Epithelial cell of esophagus (primary cell): ENCODE results near the gene BBOX1.
"Not testable (repeated sequence)": the region's sequence is repeated elsewhere in the genome, so short reads cannot be mapped to it uniquely, and the experiment has no call there.

Source experiments
- DNase-seq: peaks from one replicate; pipeline ENCODE4 v3.0.0; 2010; ENCODE audit warnings: low read depth
- H3K4me3 ChIP-seq: 2 replicates; pipeline ENCODE4 v1.5.1; 2011; ENCODE audit warnings: mild to moderate bottlenecking, low read length, control low read depth
- TF ChIP-seq, protein P1 (sequence below): IDR thresholded peaks from 2 replicates; pipeline ENCODE4 v1.5.1; 2011; ENCODE audit warnings: low read depth, mild to moderate bottlenecking, low read length, control low read depth, inconsistent platforms; ENCODE audit not compliant: insufficient read depth; ENCODE audit errors: missing control alignments

Gene BBOX1

GRCh38 chr11:27130806-27131205 lies 90.2 kb downstream of the BBOX1 start:
- no peak for DNase-seq
- H3K4me3 ChIP-seq, result no peak overlapping the region
- TF ChIP-seq, protein P1, sequence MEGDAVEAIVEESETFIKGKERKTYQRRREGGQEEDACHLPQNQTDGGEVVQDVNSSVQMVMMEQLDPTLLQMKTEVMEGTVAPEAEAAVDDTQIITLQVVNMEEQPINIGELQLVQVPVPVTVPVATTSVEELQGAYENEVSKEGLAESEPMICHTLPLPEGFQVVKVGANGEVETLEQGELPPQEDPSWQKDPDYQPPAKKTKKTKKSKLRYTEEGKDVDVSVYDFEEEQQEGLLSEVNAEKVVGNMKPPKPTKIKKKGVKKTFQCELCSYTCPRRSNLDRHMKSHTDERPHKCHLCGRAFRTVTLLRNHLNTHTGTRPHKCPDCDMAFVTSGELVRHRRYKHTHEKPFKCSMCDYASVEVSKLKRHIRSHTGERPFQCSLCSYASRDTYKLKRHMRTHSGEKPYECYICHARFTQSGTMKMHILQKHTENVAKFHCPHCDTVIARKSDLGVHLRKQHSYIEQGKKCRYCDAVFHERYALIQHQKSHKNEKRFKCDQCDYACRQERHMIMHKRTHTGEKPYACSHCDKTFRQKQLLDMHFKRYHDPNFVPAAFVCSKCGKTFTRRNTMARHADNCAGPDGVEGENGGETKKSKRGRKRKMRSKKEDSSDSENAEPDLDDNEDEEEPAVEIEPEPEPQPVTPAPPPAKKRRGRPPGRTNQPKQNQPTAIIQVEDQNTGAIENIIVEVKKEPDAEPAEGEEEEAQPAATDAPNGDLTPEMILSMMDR, result no peak

DNA sequence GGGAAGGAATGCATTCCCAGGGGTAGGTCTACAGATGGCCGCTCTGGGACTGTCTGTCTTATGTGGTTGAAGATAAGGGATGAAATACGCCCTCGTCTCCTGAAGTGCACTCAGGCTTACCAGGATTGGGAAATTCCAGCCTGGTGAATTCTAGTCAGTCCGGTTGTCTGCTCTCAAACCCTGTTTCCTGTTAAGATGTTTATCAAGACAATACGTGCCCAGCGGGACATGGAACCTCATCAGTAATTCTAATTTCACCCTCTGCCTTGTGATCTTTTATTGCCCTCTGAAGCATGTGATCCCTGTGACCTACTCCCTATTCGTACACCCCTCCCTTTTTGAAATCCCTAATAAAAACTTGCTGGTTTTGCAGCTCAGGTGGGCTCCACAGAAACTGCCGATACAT lies 95.3 kb downstream of the BBOX1 start:
- H3K4me3 ChIP-seq, DNase-seq: not testable (repeated sequence)

- TF ChIP-seq, protein P1, result no peak
- no peak overlapping the region for H3K4me3 ChIP-seq
Observed at GRCh38 chr11:27138716-27139115, 98.1 kb downstream of the BBOX1 start.

GRCh38 chr11:27139742-27140367 lies 99.2 kb downstream of the BBOX1 start:
- no peak for DNase-seq

More at GRCh38 chr11:27138716-27139115, 98.1 kb downstream of the BBOX1 start:
- no peak for DNase-seq

GRCh38 chr11:27141576-27141975 lies 101.0 kb downstream of the BBOX1 start:
- no peak overlapping the region for H3K4me3 ChIP-seq
- TF ChIP-seq, protein P1, result no peak
- DNase-seq, result no peak

More at GRCh38 chr11:27139742-27140367, 99.2 kb downstream of the BBOX1 start:
- H3K4me3 ChIP-seq, result no peak overlapping the region
- TF ChIP-seq, protein P1, result no peak

DNA sequence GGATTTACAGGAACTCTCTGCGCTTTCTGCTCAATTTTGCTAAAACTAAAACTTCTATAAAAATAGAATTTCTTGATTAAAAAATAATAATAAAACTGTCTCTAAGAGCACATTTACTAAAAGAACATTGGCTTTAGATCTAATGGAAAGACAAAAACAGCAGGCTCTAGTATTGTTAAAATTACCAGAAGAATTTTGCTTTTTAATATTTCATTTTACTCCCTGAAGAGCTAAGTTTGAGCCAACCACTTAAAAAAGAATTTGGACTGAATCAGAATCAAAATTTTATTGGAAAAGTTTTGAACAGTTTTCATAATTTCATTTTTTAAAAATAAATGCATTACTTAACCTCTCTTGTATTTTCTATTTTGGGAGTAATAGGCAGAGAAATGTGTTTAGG lies 107.3 kb downstream of the BBOX1 start:
- TF ChIP-seq, protein P1, result no peak
- no peak overlapping the region for H3K4me3 ChIP-seq
- DNase-seq, result no peak

DNA sequence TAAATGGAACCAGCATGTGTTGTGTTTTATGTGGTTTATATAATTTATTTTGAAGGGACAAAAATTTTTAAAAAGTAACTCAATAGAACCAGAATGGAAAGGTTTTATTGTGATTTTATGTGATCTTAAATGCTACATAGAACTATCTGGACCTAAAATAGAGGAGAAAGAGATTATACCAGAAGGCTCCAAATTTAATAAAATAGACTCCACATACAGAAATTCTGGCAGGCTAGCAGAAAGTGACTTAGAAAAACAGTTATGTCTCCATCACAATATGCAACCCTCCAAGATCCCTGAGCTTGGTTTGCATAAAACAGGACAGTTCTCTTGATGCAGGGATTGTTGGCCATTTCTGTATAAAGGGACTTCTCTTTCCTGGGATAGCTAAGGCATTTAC lies 107.9 kb downstream of the BBOX1 start:
- no peak overlapping the region for H3K4me3 ChIP-seq
- TF ChIP-seq, protein P1, result no peak
- no peak for DNase-seq
